HG02885 (cell line): ENCODE data around the gene TCF25.
"Not testable (repeated sequence)": the region's sequence is repeated elsewhere in the genome, so short reads cannot be mapped to it uniquely, and the experiment has no call there.

Experiments
- ATAC-seq: cut with Tn5 transposase; IDR thresholded peaks from one replicate; pipeline ENCODE4 v1.9.1; 2021; ENCODE audit warnings: mild to moderate bottlenecking; ENCODE audit not compliant: unreplicated experiment, poor library complexity

Gene TCF25

GRCh38 chr16:89873972-89874689, 739 bp downstream of the TCF25 start:
- ATAC-seq, result peak; percentile 74

- ATAC-seq, result not testable (repeated sequence)
These were observed 5.7 kb downstream of the TCF25 start for GRCh38 chr16:89879123-89879522.

- ATAC-seq, result no peak
These were observed 7.3 kb downstream of the TCF25 start for GRCh38 chr16:89880477-89881367.

GRCh38 chr16:89881368-89881730, 8.0 kb downstream of the TCF25 start:
- ATAC-seq, result no peak

- no peak for ATAC-seq
These were observed 10.1 kb downstream of the TCF25 start for GRCh38 chr16:89883346-89884040.

GRCh38 chr16:89884041-89884421, 10.6 kb downstream of the TCF25 start:
- no peak for ATAC-seq

GRCh38 chr16:89887243-89887642, 13.9 kb downstream of the TCF25 start:
- ATAC-seq, result no peak

GRCh38 chr16:89890200-89890599, 16.8 kb downstream of the TCF25 start:
- no peak for ATAC-seq

- no peak for ATAC-seq
These were observed 17.7 kb downstream of the TCF25 start for GRCh38 chr16:89890886-89891657.

- ATAC-seq, result no peak
These were observed 18.8 kb downstream of the TCF25 start for GRCh38 chr16:89892055-89892630.

GRCh38 chr16:89892635-89893034, 19.2 kb downstream of the TCF25 start:
- ATAC-seq, result no peak

- no peak for ATAC-seq
These were observed 20.5 kb downstream of the TCF25 start for GRCh38 chr16:89893642-89894548.

- ATAC-seq, result no peak
These were observed 22.3 kb downstream of the TCF25 start for GRCh38 chr16:89895482-89896250.

GRCh38 chr16:89897204-89897603, 23.8 kb downstream of the TCF25 start:
- no peak for ATAC-seq

GRCh38 chr16:89898201-89898967, 25.0 kb downstream of the TCF25 start:
- ATAC-seq, result no peak

GRCh38 chr16:89899879-89900481, 26.6 kb downstream of the TCF25 start:
- no peak for ATAC-seq

- no peak for ATAC-seq
These were observed 27.5 kb downstream of the TCF25 start for GRCh38 chr16:89900885-89901284.
